Heart right ventricle (tissue), 16 donors: Measurements from ENCODE around the gene CCDC28B. TPM values are rescaled to one million over a fixed set of nuclear protein-coding genes. Genes with fewer than 3 reads are reported as not detected.

Experiments used
- ATAC-seq, 8 donors: fragments of 200-7000 bp; cut with Tn5 transposase; one replicate each; pipeline ENCODE4 v1.9.1; 2020; ENCODE audit warnings: mild to moderate bottlenecking in 8 of 8, moderate library complexity in 8 of 8, moderate number of reproducible peaks in 1 of 8
- DNase-seq, 2 donors: peaks; one replicate each; pipeline ENCODE4 v3.0.0-alpha.2; 2020
- H3K27ac ChIP-seq, 10 donors: fragments of 200-600 bp; sonication (generic) in 2 of 10; one replicate each; pipeline versions ENCODE4 v1.5.0 to v1.8.0; 2020 to 2022; ENCODE audit warnings: mild to moderate bottlenecking in 3 of 10
- H3K27me3 ChIP-seq, 7 donors: fragments of 200-600 bp; one replicate each; pipeline ENCODE4 v1.8.0; 2021 to 2022; ENCODE audit warnings: mild to moderate bottlenecking in 2 of 7
- H3K36me3 ChIP-seq, 9 donors: fragments of 200-600 bp; sonication (generic) in 1 of 9; one replicate each; pipeline versions ENCODE4 v1.5.0 to v1.8.0; 2020 to 2022; ENCODE audit warnings: mild to moderate bottlenecking in 2 of 9
- H3K4me1 ChIP-seq, 9 donors: fragments of 200-600 bp; sonication (generic) in 1 of 9; one replicate each; pipeline versions ENCODE4 v1.5.0 to v1.8.0; 2020 to 2022; ENCODE audit warnings: mild to moderate bottlenecking in 4 of 9
- H3K4me3 ChIP-seq, 10 donors: fragments of 200-600 bp; sonication (generic) in 2 of 10; one replicate each; pipeline versions ENCODE4 v1.5.0 to v1.8.0; 2020 to 2022; ENCODE audit warnings: mild to moderate bottlenecking in 7 of 10, moderate library complexity in 2 of 10
- H3K9me3 ChIP-seq, 11 donors: fragments of 200-600 bp in 10 of 11; sonication (generic) in 2 of 11; one replicate each; pipeline versions ENCODE4 v1.5.0 to v1.8.0; 2013 to 2022; ENCODE audit warnings: mild to moderate bottlenecking in 2 of 11, control low read depth in 1 of 11, moderate library complexity in 1 of 11
- WGBS, 2 donors: extraction: QIAGEN DNeasy Blood & Tissue Kit; methylation state at CpG; one replicate each; pipeline ENCODE4 v1.1.7; 2013; ENCODE audit warnings: inconsistent platforms in 1 of 2; 5-methylcytosine and 5-hydroxymethylcytosine counted together
- intact Hi-C, 10 donors: fragments of 100-400 bp; cut with DNase I; formaldehyde crosslinking; loops; one replicate each; pipeline versions ENCODE4 v1.11.1 to v1.14.2; 2022
- polyA plus RNA-seq, 2 donors: library from polyadenylated mRNA; stranded (reverse); fragments of 200-250 nt; gene quantifications; one replicate each; pipeline ENCODE4 v1.2.3, GENCODE V29; 2013
- total RNA-seq, 10 donors: library from RNA; stranded (reverse); fragmentation: NEBNext Ultra II Directional in 3 of 10; extraction: Animal tissue kit (Norgen Biotek cat#: 25700) in 3 of 10; gene quantifications; one replicate each; pipeline versions ENCODE4 v1.2.1 to v1.2.4, GENCODE V29; 2021 to 2023
- TF ChIP-seq, protein P1 (sequence below), 9 donors: fragments of 200-600 bp; sonication (generic) in 2 of 9; IDR thresholded peaks; one replicate each; pipeline versions ENCODE4 v1.5.0 to v1.8.0; 2021 to 2022; ENCODE audit warnings: antibody characterized with exemption in 9 of 9, mild to moderate bottlenecking in 5 of 9, moderate library complexity in 1 of 9
- donor health status: Arrhythmogenic right ventricular cardiomyopathy.
- donor health status: ischemic (EF 13 %, LVEDD 7.1; RV severe dilation, severe dysfunction).
- donor health status: healthy with polysubstance abuse.
- donor health status: DM: no; HTN: yes; CAD: no.
- donor health status: DM: no; HTN: no; CAD: no.
- donor health status: ischemic (EF 25% LVEDD 6.9; RV normal size, moderate dysfunction).
- donor health status: ischemic (EF 25% LVEDD 5.7; RV mildly dilated, moderate dysfunction).
- donor health status: healthy.
- donor health status: DM: yes; HTN: yes; CAD: no.
- donor health status: Ischemic cardiomyopathy.
- donor health status: ischemic (EF 35%, LVEDD 5.7; RV mildly dilated, moderate dysfunction).
- donor health status: nonischemic (EF 11% LVEDD 7.7; RV severe dilation, severe dysfunction).
- donor health status: DM: yes; HTN: yes; CAD: no.
- donor health status: PGD.
- donor health status: ischemic (EF 29% LVEDD 5.4; RV normal size, mild dysfunction).
- donor health status: nonischemic (EF 23%, LVEDD 6.1; RV moderate dilation, normal function).

The CCDC28B gene
- total and polyA plus RNA-seq, 12 donors: 11.8 to 42.7 (median 17.7) TPM

DNA sequence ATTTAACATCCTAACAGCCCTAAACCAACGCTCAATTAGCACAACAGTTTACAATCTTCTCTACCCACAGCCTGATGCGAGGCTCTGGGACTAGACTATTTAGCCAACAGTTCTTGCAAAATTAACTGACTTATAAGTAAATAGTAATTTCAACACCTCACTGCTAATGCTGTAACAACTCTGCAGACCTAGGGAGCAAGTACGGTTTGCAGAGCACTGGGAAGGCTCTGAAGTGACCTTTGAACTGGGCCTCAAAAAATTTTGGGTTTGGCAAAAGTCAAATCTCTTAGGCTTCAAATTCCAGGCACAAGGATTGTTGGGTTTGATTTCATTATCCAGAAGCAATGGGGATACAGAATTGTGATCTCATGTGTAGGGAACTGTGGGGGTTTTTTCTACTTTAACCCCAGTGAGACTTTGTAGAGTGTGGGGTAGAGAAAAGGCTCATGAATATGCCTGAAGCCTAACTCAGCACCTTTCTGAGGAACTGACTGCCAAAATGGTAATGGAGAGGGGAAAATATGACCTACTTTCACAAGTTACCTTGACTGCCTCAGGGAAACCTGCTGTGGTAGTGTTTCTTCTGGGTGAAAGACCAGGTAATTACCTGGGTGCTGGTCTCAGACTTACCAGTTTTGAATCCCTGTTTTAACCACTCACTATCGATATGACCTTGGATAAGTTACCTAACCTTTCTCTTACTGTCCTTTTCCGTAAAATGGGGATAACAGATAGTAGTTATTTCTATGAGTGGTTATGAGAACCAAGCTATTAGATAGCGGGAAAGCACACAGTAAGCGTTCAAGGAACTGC is 21.8 kb upstream of the CCDC28B start:
- H3K36me3 ChIP-seq: peaks cover 0 to 51% (median 3%) of the 10 kb centered on the region in 9 donors
- H3K27me3 ChIP-seq: no peaks in the 10 kb centered on the region
- intact Hi-C loops: loop anchor here in 2 of 10 donors (5.0 to 10.0 kb wide), 2 partner anchors 64 to 71 kb away; partner anchors contain the start of gene KPNA6 (in 1 of the 2)
- DNase-seq (no peak), ATAC-seq (no peak)
- peaks cover 3 to 44% (median 32%) of the 10 kb centered on the region in 9 donors for H3K4me1 ChIP-seq
- peak overlapping the region in 9 of 10 donors; percentile 73 to 98 (median 96) for H3K27ac ChIP-seq
- no peaks in the 10 kb centered on the region for H3K9me3 ChIP-seq
- TF ChIP-seq, protein P1, sequence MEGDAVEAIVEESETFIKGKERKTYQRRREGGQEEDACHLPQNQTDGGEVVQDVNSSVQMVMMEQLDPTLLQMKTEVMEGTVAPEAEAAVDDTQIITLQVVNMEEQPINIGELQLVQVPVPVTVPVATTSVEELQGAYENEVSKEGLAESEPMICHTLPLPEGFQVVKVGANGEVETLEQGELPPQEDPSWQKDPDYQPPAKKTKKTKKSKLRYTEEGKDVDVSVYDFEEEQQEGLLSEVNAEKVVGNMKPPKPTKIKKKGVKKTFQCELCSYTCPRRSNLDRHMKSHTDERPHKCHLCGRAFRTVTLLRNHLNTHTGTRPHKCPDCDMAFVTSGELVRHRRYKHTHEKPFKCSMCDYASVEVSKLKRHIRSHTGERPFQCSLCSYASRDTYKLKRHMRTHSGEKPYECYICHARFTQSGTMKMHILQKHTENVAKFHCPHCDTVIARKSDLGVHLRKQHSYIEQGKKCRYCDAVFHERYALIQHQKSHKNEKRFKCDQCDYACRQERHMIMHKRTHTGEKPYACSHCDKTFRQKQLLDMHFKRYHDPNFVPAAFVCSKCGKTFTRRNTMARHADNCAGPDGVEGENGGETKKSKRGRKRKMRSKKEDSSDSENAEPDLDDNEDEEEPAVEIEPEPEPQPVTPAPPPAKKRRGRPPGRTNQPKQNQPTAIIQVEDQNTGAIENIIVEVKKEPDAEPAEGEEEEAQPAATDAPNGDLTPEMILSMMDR (IDR thresholded peaks at IDR 0.05): no peak
- peak overlapping the region in 9 of 10 donors; percentile 42 to 80 (median 73) for H3K4me3 ChIP-seq
- 87 to 91% methylated on average over 7 of the region's 7 CpGs for WGBS, 2 donors

DNA sequence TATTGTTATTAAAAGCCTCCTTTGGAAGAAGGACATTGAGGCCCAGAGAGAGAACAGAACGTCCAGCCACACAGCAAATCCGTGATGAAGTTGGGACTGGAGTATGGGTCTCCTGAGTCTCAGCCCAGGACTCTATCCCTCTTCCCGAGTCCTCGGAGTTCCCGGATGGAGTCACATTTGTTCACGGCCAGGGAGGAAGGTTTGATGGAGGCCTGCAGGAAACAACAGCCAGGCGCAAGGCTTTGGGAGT is 21.3 kb upstream of the CCDC28B start:
- H3K4me1 ChIP-seq: peaks cover 3 to 50% (median 32%) of the 10 kb centered on the region in 9 donors
- peak overlapping the region; percentile 4 to 80 (median 72) for H3K4me3 ChIP-seq
- TF ChIP-seq, protein P1 (IDR thresholded peaks at IDR 0.05): no peak
- peak overlapping the region; percentile 59 to 98 (median 96) for H3K27ac ChIP-seq
- ATAC-seq (peak in 7 of 8 donors; percentile 0 to 40 (median 34)), DNase-seq (no peak)
- intact Hi-C loops: loop anchor here in 2 of 10 donors (5.0 to 10.0 kb wide), 2 partner anchors 64 to 72 kb away; partner anchors contain the start of gene KPNA6 (in 1 of the 2)
- no peaks in the 10 kb centered on the region for H3K27me3 ChIP-seq
- WGBS, 2 donors: 6 to 12% methylated on average over 7 of the region's 7 CpGs
- H3K36me3 ChIP-seq: peaks cover 0 to 51% (median 4%) of the 10 kb centered on the region in 9 donors
- no peaks in the 10 kb centered on the region for H3K9me3 ChIP-seq

DNA sequence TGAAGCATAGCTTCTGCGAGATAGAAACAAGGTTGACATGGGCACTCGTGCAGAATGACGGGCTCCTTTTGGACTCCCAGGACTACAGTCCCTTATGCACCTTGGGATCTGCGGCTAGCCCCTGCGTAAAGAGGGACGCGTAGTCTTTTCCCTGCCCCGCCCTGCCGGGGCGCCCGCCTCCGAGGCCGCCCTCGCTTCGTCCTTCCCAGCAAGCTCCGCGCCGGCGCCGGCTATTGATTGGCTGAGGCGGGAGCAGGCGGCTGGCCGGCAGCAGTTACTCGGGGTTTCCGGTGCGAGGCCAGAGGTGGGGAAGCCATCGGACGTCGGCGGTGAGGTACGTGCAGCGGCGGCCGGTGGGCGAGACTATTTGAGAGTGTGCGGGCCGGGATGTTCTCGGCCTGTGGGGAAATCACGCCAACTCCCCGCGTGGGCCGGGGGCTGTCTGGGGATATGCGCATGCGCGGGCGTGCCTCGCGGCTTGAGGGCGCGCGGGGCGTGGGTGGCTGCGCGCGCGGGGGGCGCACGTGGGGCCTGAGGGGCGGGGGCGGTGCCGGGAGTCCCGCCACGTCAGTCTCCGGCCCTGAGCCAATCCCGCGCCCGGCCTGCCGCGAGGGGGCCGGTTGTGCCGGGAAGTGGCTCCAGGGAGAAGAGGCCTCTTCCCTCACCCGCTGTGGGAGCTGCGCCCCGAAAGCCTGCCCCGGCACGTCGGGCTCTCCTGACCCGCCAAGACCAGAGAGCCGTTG is 20.8 kb upstream of the CCDC28B start, which contains the start of gene TXLNA:
TXLNA (plus strand) TSS at position 233 of the 743 bp plus-strand sequence. CDS start 671 bp downstream, outside the sequence.
- peak; percentile 94 to 97 (median 96) for ATAC-seq
- no peaks in the 10 kb centered on the region for H3K9me3 ChIP-seq
- H3K36me3 ChIP-seq: peaks cover 0 to 51% (median 9%) of the 10 kb centered on the region in 9 donors
- intact Hi-C loops: loop anchor here in 3 of 10 donors (2.0 to 10.0 kb wide), 3 partner anchors 33 to 72 kb away; partner anchors contain the start of gene KPNA6 (in 1 of the 3)
- peak within 1 kb of the TSS; percentile 59 to 98 (median 96) for H3K27ac ChIP-seq
- 0 to 1% methylated on average over 79 of the region's 79 CpGs for WGBS, 2 donors
- peak within 1 kb of the TSS; percentile 42 to 80 (median 75) for H3K4me3 ChIP-seq
- TF ChIP-seq, protein P1 (IDR thresholded peaks at IDR 0.05): peak in 4 of 9 donors; percentile 18 to 44 (median 34)
- H3K27me3 ChIP-seq: no peaks in the 10 kb centered on the region
- DNase-seq: peak; percentile 94 to 96
- peaks cover 3 to 55% (median 33%) of the 10 kb centered on the region in 9 donors for H3K4me1 ChIP-seq
